Measurements from ENCODE around the gene RHBDD3.

The RHBDD3 gene

GRCh38 chr22:29314537-29315285, 46.9 kb upstream of the RHBDD3 start (continued):
- no peak for TF ChIP-seq ZNF768 (tag by site-specific recombination; IDR thresholded peaks at IDR 0.05)
- TF ChIP-seq IKZF3 (tag by site-specific recombination; IDR thresholded peaks at IDR 0.05), result no peak
- TF ChIP-seq ZSCAN5A (tag by site-specific recombination; IDR thresholded peaks at IDR 0.05), result peak; percentile 81; the same call in 1 of the 2 replicates
- no peak for TF ChIP-seq ZNF426 (tag by site-specific recombination; IDR thresholded peaks at IDR 0.05)
- TF ChIP-seq ZBTB7A (tag by site-specific recombination; IDR thresholded peaks at IDR 0.05; ENCODE audit: low read depth), result no peak
- no peak for TF ChIP-seq ZNF133 (tag by site-specific recombination; IDR thresholded peaks at IDR 0.05)
- peak; percentile 55 for TF ChIP-seq SP2 (tag by site-specific recombination; IDR thresholded peaks at IDR 0.05)
- TF ChIP-seq ZNF311 (tag by site-specific recombination; IDR thresholded peaks at IDR 0.05; ENCODE audit: borderline replicate concordance), result no peak
- no peak for TF ChIP-seq ZNF549 (tag by site-specific recombination; IDR thresholded peaks at IDR 0.05)
- no peak for TF ChIP-seq ZNF146 (tag by site-specific recombination; IDR thresholded peaks at IDR 0.05)
- no peak for TF ChIP-seq GFI1B (tag by site-specific recombination; IDR thresholded peaks at IDR 0.05)
- TF ChIP-seq ZNF692 (tag by site-specific recombination; IDR thresholded peaks at IDR 0.05), result peak; percentile 18; the same call in 1 of the 2 replicates
- peak; percentile 58; the same call in 1 of the 2 replicates for TF ChIP-seq ZNF398 (tag by site-specific recombination; IDR thresholded peaks at IDR 0.05)
- TF ChIP-seq KLF1 (tag by site-specific recombination; IDR thresholded peaks at IDR 0.05), result peak; percentile 70
- no peak for TF ChIP-seq ZNF544 (tag by site-specific recombination; IDR thresholded peaks at IDR 0.05)
- peak; percentile 57 for TF ChIP-seq ZFHX2 (tag by site-specific recombination; conservative IDR thresholded peaks at IDR 0.05)
- TF ChIP-seq ZNF394 (tag by site-specific recombination; IDR thresholded peaks at IDR 0.05; ENCODE audit: borderline replicate concordance), result peak; percentile 35; the same call in 1 of the 2 replicates
- no peak for TF ChIP-seq ZNF10 (tag by site-specific recombination; IDR thresholded peaks at IDR 0.05)
- 0 out of 2 replicates have a peak, but pooled peaks have one; percentile 47 for TF ChIP-seq KLF17 (tag by site-specific recombination; IDR thresholded peaks at IDR 0.05)
- TF ChIP-seq ZNF621 (tag by site-specific recombination; IDR thresholded peaks at IDR 0.05), result no peak
- no peak for TF ChIP-seq ZNF776 (tag by site-specific recombination; IDR thresholded peaks at IDR 0.05; ENCODE audit: borderline replicate concordance)
- TF ChIP-seq ZNF324 (tag by site-specific recombination; IDR thresholded peaks at IDR 0.05), result no peak
- TF ChIP-seq KLF16 (tag by site-specific recombination; IDR thresholded peaks at IDR 0.05), result 0 out of 2 replicates have a peak, but pooled peaks have one; percentile 18
- peak; percentile 69 for TF ChIP-seq ZIC2 (tag by site-specific recombination; IDR thresholded peaks at IDR 0.05)
- TF ChIP-seq ZNF174 (tag by site-specific recombination; IDR thresholded peaks at IDR 0.05), result no peak
- TF ChIP-seq EGR2 (tag by site-specific recombination; IDR thresholded peaks at IDR 0.05; ENCODE audit: low read depth), result peak; percentile 53; the same call in 1 of the 2 replicates
- TF ChIP-seq ZNF777 (tag by site-specific recombination; IDR thresholded peaks at IDR 0.05; ENCODE audit: borderline replicate concordance), result peak; percentile 100
- no peak for TF ChIP-seq ZNF654 (tag by site-specific recombination; IDR thresholded peaks at IDR 0.05; ENCODE audit: low read depth)
- peak; percentile 61; the same call in 1 of the 2 replicates for TF ChIP-seq ZEB2 (tag by site-specific recombination; IDR thresholded peaks at IDR 0.05)
- 0 out of 2 replicates have a peak, but pooled peaks have one; percentile 34 for TF ChIP-seq ZBTB10 (tag by site-specific recombination; IDR thresholded peaks at IDR 0.05)

Data from HEK293 (cell line).